Activated CD8-positive, alpha-beta memory T cell treated with anti-CD3 and anti-CD28 coated beads for 24 hours (primary cell): Measurements from ENCODE around the gene SLC16A10.
"Not testable (repeated sequence)": the region's sequence is repeated elsewhere in the genome, so short reads cannot be mapped to it uniquely, and the experiment has no call there.

Source experiments
- DNase-seq: peaks from one replicate; pipeline ENCODE4 v3.0.0-alpha.2; 2020

SLC16A10 gene

GRCh38 chr6:111087871-111088667 lies 766 bp downstream of the SLC16A10 start:
- peak; percentile 83 for DNase-seq

DNA sequence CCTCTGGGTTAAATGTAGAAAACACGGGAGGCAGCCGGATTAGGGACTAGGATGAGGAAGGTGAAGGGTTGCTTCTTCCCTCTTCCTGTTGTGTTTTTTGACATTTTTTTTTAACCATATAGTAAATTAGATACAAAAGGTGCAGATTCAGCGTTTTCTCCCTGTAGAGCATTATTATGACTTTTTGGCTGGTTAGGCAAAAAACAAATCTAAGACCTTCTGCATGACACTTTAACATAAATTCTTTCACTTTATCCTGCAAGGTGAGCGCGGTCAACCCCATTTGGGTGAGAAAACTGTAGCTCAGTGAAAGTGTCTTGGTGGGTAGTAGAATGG lies 1.3 kb downstream of the SLC16A10 start:
- DNase-seq: no peak

- no peak for DNase-seq
These were observed 3.5 kb downstream of the SLC16A10 start for GRCh38 chr6:111090766-111091165.

DNA sequence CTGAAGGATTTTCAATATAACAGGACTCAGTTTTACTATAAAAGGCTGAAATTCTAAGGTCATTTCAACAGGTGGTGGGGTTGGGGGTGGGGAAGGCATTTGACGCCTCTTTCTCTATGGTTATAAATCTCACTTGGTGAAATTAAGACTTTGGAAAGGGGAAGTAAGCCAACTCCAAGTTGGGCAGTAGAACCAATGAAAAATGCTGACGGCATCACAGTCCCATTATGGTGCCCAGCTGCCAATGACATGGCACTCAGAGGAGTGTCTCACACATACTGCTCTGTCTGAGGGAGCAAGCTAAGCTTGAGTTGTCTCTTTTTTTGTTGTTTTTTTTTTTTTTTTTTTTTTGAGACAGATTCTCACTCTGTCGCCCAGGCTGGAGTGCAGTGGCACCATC lies 4.7 kb downstream of the SLC16A10 start:
- DNase-seq: no peak

GRCh38 chr6:111095488-111095887 lies 8.2 kb downstream of the SLC16A10 start:
- DNase-seq: not testable (repeated sequence)

GRCh38 chr6:111096246-111096645 lies 8.9 kb downstream of the SLC16A10 start:
- DNase-seq: peak; percentile 61

DNA sequence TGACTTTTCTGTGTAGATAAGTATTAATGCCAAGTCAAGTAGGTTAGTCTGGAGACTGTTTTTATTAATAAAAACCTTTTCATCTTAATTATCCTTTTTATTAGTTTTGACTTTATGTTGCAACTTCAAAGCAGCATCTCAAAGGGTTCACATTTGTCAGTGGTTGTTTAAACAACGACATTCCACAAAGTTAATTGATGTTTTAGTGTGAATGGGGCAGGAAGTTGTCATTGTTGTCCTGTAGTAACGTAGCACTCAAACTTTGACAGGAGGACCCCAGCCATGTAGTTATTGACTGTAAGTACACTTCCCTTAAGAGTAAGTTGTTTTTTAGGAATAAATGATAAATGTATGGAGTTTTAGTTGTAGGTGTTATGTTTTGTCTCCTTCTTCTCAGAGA lies 11.3 kb downstream of the SLC16A10 start:
- DNase-seq: no peak

- no peak for DNase-seq
These were observed 14.7 kb downstream of the SLC16A10 start for GRCh38 chr6:111101987-111102386.

DNA sequence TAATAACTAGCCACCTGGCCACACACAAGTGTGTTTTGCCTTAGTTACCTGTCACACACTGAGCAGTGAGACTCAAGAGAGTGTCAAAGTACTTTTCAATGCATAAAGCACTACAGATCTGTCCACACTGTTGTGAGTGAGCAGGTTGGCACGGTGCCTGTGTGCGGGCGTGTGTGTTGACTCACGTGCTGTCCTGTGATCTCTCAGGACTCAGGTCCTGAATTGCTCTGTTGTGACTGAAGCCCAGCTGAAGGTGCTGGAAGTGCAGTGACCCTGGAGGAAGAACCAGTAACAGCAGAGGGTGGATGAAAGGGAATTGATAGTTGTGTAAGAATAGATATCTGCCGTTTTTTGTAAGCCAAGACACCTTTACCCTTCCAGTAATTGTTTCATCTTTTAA lies 18.3 kb downstream of the SLC16A10 start:
- DNase-seq: peak; percentile 61

DNA sequence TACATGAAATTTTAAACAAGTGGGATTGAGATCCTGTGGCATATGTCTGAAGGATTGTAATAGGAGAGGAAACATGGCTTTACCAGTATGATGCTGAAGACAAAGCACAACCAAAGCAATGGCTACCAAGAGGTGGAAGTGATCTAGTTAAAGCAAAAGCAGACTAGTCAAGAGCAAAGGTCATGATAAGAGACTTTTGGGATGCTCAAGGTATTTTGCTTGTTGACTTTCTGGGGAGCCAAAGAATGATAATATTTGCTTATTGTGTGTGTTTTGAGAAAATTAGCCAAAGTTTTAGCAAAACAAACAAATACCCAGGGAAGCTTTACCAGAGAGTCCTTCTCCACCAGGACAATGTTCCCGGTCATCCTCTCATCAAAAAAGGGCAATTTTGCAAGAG lies 20.3 kb downstream of the SLC16A10 start:
- DNase-seq: no peak

GRCh38 chr6:111110036-111110435 lies 22.7 kb downstream of the SLC16A10 start:
- no peak for DNase-seq

- peak; percentile 58 for DNase-seq
These were observed 26.2 kb downstream of the SLC16A10 start for GRCh38 chr6:111113336-111114086.

GRCh38 chr6:111114087-111114443 lies 26.8 kb downstream of the SLC16A10 start:
- DNase-seq: no peak

- DNase-seq: no peak
These were observed 27.2 kb downstream of the SLC16A10 start for GRCh38 chr6:111114482-111114881.

DNA sequence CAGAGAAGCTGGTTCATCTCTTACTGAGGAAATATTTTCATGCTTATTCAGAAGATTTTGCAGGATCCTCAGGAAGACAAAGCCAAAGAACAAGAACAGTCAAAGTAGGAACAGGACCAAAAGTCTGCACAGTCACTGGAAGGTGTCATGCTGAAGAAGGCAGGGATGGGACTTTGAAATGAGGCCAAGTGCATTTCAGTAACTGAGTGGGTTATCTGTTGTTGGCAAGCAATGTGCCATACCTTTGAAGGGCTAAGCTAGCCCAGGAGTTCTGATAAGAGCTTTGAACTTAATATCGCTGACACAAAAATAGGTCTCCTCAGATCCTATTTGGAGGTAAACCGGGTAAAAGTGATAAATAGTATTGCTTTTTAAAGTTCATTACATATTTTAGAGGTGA lies 31.5 kb downstream of the SLC16A10 start:
- no peak for DNase-seq

GRCh38 chr6:111119571-111120329 lies 32.4 kb downstream of the SLC16A10 start:
- DNase-seq: no peak

- no peak for DNase-seq
These were observed 34.6 kb downstream of the SLC16A10 start for GRCh38 chr6:111121789-111122350.

DNA sequence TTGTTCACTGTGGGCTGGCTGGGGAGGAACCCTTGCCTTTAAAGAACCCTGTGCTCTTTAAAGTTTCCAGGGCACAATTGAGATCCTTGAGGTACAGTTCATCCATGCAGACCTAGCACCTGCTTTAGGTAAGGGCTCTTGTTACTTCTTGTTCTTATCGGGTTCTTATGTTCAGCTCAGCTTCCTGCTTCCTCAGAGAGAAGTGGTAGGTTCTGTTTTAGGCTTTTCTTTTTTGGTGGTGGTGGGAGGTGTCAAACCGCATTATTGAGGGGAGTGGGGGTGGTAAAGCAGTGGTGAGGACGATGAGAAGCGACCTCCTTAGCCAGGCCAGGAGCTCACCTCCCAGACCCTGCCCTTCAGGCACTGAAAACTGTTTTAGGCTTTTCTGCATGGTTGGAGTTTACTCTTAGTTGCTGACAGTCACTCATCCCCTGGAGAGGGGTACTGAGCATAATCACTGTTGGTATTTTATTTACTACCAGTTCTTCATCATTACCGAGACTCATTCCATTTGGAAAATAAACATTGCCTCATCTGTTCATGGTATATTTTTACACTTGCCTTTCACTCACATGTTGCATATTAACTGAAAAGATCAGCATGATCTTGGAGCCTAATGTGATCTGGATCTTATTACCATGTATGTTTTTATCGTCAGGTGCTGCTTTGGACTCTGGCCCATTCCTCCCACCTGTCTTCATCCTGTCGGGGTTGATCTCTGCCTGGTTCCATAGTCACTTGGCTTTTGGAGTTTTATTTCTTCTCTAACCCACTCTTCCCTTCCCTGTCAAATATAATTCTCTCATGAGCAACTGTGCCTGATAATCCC lies 35.4 kb downstream of the SLC16A10 start:
- DNase-seq: peak; percentile 59

DNA sequence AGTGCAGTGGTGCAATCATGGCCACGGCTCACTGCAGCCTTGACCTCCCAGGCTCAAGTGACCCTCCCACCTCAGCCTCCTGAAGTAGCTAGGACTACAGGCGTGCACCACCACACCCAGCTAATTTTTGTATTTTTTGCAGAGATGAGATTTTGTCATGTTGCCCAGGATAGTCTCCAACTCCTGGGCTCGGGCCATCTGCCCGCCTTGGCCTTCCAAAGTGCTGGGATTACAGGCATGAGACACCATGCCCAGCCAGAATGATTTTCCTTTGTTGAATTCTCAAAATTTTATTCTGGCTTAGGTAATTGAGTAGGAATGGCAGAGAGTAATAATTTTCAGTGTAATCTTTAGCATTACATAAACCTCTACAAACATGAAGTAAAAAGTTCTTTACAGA lies 37.1 kb downstream of the SLC16A10 start:
- DNase-seq: no peak

- no peak for DNase-seq
These were observed 41.7 kb downstream of the SLC16A10 start for GRCh38 chr6:111129013-111129412.

- DNase-seq: not testable (repeated sequence)
These were observed 43.7 kb downstream of the SLC16A10 start for GRCh38 chr6:111131018-111131417.

DNA sequence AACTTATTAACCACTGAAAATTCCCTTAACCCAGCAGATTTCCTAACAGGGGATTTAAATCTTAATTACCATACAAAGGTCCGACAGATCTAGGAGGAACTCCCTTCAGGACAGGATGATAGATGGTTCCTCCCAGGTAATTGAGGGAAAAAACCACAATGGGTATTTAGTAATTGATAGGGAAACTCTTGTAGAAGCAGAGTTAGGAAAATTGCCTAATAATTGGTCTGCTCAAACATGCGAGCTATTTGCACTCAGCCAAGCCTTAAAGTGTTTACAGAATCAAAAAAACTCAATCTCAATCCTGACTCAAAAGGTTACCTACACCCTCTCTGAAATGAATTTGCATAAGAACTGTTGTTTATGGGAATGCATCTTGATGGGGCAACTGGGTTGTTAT lies 45.4 kb downstream of the SLC16A10 start:
- not testable (repeated sequence) for DNase-seq
